Ramos (cell line): ENCODE data around the gene CPVL.

Experiments
- in situ Hi-C: fragments of 300-500 bp; cut with MboI; formaldehyde crosslinking; loops from one replicate; pipeline ENCODE4 v1.14.3; 2022; ENCODE audit warnings: low sequenced_read_pairs; ENCODE audit not compliant: unreplicated experiment

CPVL gene

GRCh38 chr7:29065181-29065857 is 81.0 kb downstream of the CPVL start:
- in situ Hi-C loops: no loop called here

- in situ Hi-C loops: no loop called here
These were observed 82.5 kb downstream of the CPVL start for GRCh38 chr7:29063872-29064271.

GRCh38 chr7:29063236-29063635 is 83.1 kb downstream of the CPVL start:
- in situ Hi-C loops: no loop called here

GRCh38 chr7:29053105-29053872 is 93.0 kb downstream of the CPVL start:
- in situ Hi-C loops: no loop called here

- in situ Hi-C loops: no loop called here
These were observed 99.4 kb downstream of the CPVL start for GRCh38 chr7:29046978-29047377.

GRCh38 chr7:29045258-29046086 is 100.9 kb downstream of the CPVL start:
- in situ Hi-C loops: no loop called here

- in situ Hi-C loops: no loop called here
These were observed 101.8 kb downstream of the CPVL start for GRCh38 chr7:29044554-29044953.

- in situ Hi-C loops: no loop called here
These were observed 102.8 kb downstream of the CPVL start for GRCh38 chr7:29043576-29043975.

GRCh38 chr7:29042824-29043231 is 103.5 kb downstream of the CPVL start:
- in situ Hi-C loops: no loop called here

GRCh38 chr7:29041991-29042390 is 104.3 kb downstream of the CPVL start:
- in situ Hi-C loops: no loop called here

GRCh38 chr7:29040579-29040925 is 105.8 kb downstream of the CPVL start:
- in situ Hi-C loops: no loop called here

GRCh38 chr7:29039821-29040578 is 106.3 kb downstream of the CPVL start:
- in situ Hi-C loops: no loop called here

- in situ Hi-C loops: no loop called here
These were observed 107.9 kb downstream of the CPVL start for GRCh38 chr7:29038463-29038862.

- in situ Hi-C loops: no loop called here
These were observed 111.1 kb downstream of the CPVL start for GRCh38 chr7:29035044-29035740.

GRCh38 chr7:29033584-29033983 is 112.8 kb downstream of the CPVL start:
- in situ Hi-C loops: no loop called here

GRCh38 chr7:29032146-29032545 is 114.2 kb downstream of the CPVL start:
- in situ Hi-C loops: no loop called here

- in situ Hi-C loops: no loop called here
These were observed 115.5 kb downstream of the CPVL start for GRCh38 chr7:29030781-29031275.

- in situ Hi-C loops: no loop called here
These were observed 123.9 kb downstream of the CPVL start for GRCh38 chr7:29022291-29022988.

GRCh38 chr7:29019896-29020295 is 126.4 kb downstream of the CPVL start:
- in situ Hi-C loops: no loop called here
